Mammary epithelial cell (primary cell): ENCODE data around the gene DET1.

Source experiments
- EZH2 ChIP-seq: IDR thresholded peaks from 2 replicates; pipeline ENCODE4 v1.6.1; 2012; ENCODE audit warnings: low read length, inconsistent platforms, borderline replicate concordance
- TF ChIP-seq, protein P1 (sequence below), 2 donors: IDR thresholded peaks in 1 of 2; conservative IDR thresholded peaks in 1 of 2; 2 replicates each; pipeline ENCODE4 v1.5.1; 2011 to 2012; ENCODE audit warnings: inconsistent platforms in 2 of 2, low read length in 2 of 2, mild to moderate bottlenecking in 2 of 2, control low read depth in 1 of 2, low read depth in 1 of 2; ENCODE audit not compliant: insufficient read depth in 1 of 2; ENCODE audit errors: extremely low read depth in 1 of 2

DNA sequence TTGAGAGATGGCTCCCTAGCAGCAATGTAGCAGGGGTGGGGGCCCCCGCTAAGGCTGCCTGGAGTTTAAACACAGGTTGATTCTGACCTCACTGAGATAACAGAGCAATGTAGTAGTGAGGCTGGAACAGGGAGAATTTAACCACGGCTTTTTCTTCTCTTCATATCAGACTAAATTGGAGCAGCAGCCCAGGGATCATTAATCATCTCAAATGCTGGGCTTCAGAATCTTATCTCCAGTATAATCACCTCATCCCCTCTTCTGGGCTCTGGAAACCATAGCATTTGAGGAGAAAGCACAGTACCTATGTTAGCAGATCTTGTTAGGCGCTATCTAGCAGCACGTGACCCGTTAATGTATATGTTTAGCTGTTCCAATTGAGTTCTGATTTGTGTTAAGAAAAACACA, 25.4 kb upstream of the DET1 start:
- TF ChIP-seq, protein P1, sequence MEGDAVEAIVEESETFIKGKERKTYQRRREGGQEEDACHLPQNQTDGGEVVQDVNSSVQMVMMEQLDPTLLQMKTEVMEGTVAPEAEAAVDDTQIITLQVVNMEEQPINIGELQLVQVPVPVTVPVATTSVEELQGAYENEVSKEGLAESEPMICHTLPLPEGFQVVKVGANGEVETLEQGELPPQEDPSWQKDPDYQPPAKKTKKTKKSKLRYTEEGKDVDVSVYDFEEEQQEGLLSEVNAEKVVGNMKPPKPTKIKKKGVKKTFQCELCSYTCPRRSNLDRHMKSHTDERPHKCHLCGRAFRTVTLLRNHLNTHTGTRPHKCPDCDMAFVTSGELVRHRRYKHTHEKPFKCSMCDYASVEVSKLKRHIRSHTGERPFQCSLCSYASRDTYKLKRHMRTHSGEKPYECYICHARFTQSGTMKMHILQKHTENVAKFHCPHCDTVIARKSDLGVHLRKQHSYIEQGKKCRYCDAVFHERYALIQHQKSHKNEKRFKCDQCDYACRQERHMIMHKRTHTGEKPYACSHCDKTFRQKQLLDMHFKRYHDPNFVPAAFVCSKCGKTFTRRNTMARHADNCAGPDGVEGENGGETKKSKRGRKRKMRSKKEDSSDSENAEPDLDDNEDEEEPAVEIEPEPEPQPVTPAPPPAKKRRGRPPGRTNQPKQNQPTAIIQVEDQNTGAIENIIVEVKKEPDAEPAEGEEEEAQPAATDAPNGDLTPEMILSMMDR (conservative IDR thresholded peaks at IDR 0.05 in 1 of 2, IDR thresholded peaks at IDR 0.05 in 1 of 2; ENCODE audit: extremely low read depth in 1 of 2, insufficient read depth in 1 of 2, low read depth in 1 of 2, low read length in 2 of 2): no peak
- TF ChIP-seq EZH2: no peak
